Activated B cell treated with CpG ODN at 0.5 μM for 24 hours (primary cell): ENCODE data around the gene RERE. TPM values are rescaled to one million over a fixed set of nuclear protein-coding genes. Genes with fewer than 3 reads are reported as not detected.
A peak's percentile ranks its signal among the peaks of the same experiment; 100 is the strongest.
"Not testable (repeated sequence)": the region's sequence is repeated elsewhere in the genome, so short reads cannot be mapped to it uniquely, and the experiment has no call there.

Source experiments
- ATAC-seq: fragments of 200-7000 bp; cut with Tn5 transposase; one replicate; pipeline ENCODE4 v1.10.0; 2021; ENCODE audit warnings: low read depth, mild to moderate bottlenecking, moderate library complexity
- CTCF ChIA-PET: fragments of 350-600 bp; sonication (Branson Sonifier 250); formaldehyde crosslinking; loops from one replicate; lab custom pipeline; 2021; ENCODE audit warnings: antibody characterized with exemption; lab: Charles Lee
- POLR2A ChIA-PET: fragments of 350-600 bp; sonication (Branson Sonifier 250); formaldehyde crosslinking; loops from one replicate; lab custom pipeline; 2021; ENCODE audit warnings: antibody characterized with exemption; lab: Charles Lee
- DNase-seq: peaks from one replicate; pipeline ENCODE4 v3.0.0; 2022
- H3K27ac Mint-ChIP-seq: one replicate; pipeline ENCODE4 v1.8.0; 2020; ENCODE audit warnings: mixed read lengths
- H3K27me3 Mint-ChIP-seq: one replicate; pipeline ENCODE4 v1.8.0; 2021; ENCODE audit warnings: mixed read lengths
- H3K36me3 Mint-ChIP-seq: one replicate; pipeline ENCODE4 v1.8.0; 2021; ENCODE audit warnings: low read depth, mixed read lengths
- H3K4me1 Mint-ChIP-seq: one replicate; pipeline ENCODE4 v1.8.0; 2021; ENCODE audit warnings: mixed read lengths
- H3K4me3 Mint-ChIP-seq: one replicate; pipeline ENCODE4 v1.8.0; 2020; ENCODE audit warnings: mild to moderate bottlenecking, mixed read lengths
- H3K9me3 Mint-ChIP-seq: one replicate; pipeline ENCODE4 v1.8.0; 2020; ENCODE audit warnings: mixed read lengths
- CTCF ChIP-seq: fragments of 200-600 bp; IDR thresholded peaks from one replicate; pipeline ENCODE4 v1.8.0; 2022; ENCODE audit warnings: antibody characterized with exemption, mild to moderate bottlenecking
- intact Hi-C: fragments of 100-400 bp; cut with micrococcal nuclease; formaldehyde crosslinking; loops from one replicate; pipeline ENCODE4 v1.15.1; 2024
- total RNA-seq: library from RNA; stranded (reverse); gene quantifications from 2 replicates; pipeline ENCODE4 v1.2.3, GENCODE V29; 2022

The RERE gene
- total RNA-seq, 1 donor from 2014 or later: 98.8 TPM

DNA sequence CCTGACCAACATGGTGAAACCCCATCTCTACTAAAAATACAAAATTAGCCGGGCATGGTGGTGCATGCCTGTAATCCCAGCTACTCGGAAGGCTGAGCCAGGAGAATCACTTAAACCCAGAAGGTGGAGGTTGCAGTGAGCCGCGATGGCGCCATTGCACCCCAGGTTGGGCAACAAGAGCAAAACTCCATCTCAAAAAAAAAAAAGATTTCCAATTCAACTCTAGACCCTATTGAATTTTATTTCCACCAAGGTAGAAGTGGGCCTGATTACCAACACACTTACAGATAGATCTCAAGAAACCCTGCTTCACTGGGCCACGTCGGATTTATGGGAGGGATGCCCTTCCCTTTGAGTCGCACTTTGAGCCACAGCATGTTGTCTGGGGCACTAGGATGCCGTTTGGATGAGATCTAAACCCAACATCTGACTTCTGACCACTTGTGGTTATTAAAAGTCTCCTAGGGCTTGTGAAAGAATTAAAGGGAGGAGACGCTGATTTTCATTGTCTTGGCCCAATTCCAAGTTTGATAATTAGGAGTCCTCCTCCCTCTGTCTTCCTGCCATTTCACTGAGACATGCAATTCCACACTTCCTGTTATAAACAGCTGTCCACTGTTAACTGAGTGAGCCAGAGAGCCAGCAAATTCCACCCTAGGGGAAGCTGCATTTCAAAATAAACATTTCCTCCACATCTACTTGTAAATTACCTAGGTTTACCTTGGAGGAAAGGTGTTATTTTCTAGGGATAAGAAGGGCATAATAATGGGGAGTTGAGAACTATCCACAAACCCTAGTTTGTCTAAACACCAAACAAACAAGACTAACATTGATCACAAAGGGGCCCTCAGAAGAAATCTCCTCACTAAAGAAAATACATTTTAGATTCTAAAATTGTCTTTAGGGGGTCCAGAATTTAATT is 5.2 kb upstream of the RERE start:
- Mint-ChIP-seq H3K36me3 (no peaks in the 10 kb centered on the region), H3K4me1 (peaks cover 7% of the 10 kb centered on the region), H3K27ac (no peak overlapping the region), H3K9me3 (no peaks in the 10 kb centered on the region), H3K4me3 (no peak overlapping the region), H3K27me3 (peaks cover 2% of the 10 kb centered on the region)
- intact Hi-C loops: no loop called here
- DNase-seq (no peak), ATAC-seq (no peak)
- ChIA-PET POLR2A (no interaction called here), CTCF (no interaction called here)
- TF ChIP-seq CTCF: no peak

DNA sequence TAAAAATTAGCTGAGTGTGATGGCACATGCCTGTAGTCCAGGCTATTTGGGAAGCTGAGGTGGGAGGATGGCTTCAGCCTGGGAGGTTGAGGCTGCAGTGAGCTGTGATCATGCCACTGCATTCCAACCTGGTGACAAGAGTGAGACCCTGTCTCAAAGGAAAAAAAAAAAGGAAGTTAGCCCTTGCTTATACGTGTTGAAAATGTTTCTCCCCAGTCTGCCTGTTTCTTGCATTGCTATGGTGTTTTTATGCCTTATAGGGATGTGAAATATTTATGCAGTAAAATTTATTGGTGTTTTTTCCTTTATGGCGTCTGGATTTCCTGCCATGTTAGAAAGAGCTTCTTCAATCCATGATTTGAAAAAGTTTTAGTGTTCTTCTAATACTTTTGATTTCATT is 3.6 kb upstream of the RERE start:
- Mint-ChIP-seq H3K27ac (no peak overlapping the region), H3K9me3 (no peaks in the 10 kb centered on the region), H3K4me3 (no peak overlapping the region), H3K4me1 (peaks cover 14% of the 10 kb centered on the region), H3K36me3 (peaks cover 9% of the 10 kb centered on the region), H3K27me3 (peaks cover 2% of the 10 kb centered on the region)
- no peak for TF ChIP-seq CTCF
- ChIA-PET CTCF (interaction anchor here (0.9 to 1.8 kb wide), 3 partner anchors 28 to 431 kb away, joined by 3 to 9 read pairs (median 3); no protein-coding TSS in a partner anchor), POLR2A (no interaction called here)
- ATAC-seq (no peak), DNase-seq (no peak)
- intact Hi-C loops: no loop called here

DNA sequence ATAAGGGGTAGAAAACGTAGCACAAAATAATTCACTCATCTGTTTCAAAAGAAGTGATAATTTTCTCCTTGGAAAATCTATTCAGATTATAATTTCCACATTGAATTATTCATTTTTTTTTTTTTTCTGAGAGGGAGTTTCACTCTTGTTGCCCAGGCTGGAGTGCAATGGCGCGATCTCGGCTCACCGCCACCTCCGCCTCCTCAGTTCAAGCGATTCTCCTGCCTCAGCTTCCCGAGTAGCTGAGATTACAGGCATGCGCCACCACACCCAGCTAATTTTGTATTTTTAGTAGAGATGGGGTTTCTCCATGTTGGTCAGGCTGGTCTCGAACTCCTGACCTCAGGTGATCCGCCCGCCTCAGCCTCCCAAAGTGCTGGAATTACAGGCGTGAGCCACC is 1.3 kb upstream of the RERE start:
- CTCF ChIA-PET, POLR2A ChIA-PET, ATAC-seq, H3K9me3 Mint-ChIP-seq, H3K27me3 Mint-ChIP-seq, DNase-seq, H3K36me3 Mint-ChIP-seq: not testable (repeated sequence)
- intact Hi-C loops: loop anchor here (5.0 kb wide), 2 partner anchors 59 to 116 kb away; partner anchors contain the start of gene ENO1
- Mint-ChIP-seq H3K4me1 (peaks cover 35% of the 10 kb centered on the region), H3K27ac (peak overlapping the region; percentile 95), H3K4me3 (peak overlapping the region; percentile 87)

- Mint-ChIP-seq H3K4me1 (peaks cover 35% of the 10 kb centered on the region), H3K27ac (peak overlapping the region; percentile 95), H3K27me3 (peaks cover 1% of the 10 kb centered on the region), H3K4me3 (peak overlapping the region; percentile 87), H3K9me3 (no peaks in the 10 kb centered on the region), H3K36me3 (peaks cover 9% of the 10 kb centered on the region)
- no peak for DNase-seq
- ATAC-seq: no peak
- intact Hi-C loops: loop anchor here (5.0 kb wide), 2 partner anchors 59 to 116 kb away; partner anchors contain the start of gene ENO1
- ChIA-PET CTCF (no interaction called here), POLR2A (no interaction called here)
- no peak for TF ChIP-seq CTCF
Measured at GRCh38 chr1:8818325-8818775, 910 bp upstream of the RERE start.

DNA sequence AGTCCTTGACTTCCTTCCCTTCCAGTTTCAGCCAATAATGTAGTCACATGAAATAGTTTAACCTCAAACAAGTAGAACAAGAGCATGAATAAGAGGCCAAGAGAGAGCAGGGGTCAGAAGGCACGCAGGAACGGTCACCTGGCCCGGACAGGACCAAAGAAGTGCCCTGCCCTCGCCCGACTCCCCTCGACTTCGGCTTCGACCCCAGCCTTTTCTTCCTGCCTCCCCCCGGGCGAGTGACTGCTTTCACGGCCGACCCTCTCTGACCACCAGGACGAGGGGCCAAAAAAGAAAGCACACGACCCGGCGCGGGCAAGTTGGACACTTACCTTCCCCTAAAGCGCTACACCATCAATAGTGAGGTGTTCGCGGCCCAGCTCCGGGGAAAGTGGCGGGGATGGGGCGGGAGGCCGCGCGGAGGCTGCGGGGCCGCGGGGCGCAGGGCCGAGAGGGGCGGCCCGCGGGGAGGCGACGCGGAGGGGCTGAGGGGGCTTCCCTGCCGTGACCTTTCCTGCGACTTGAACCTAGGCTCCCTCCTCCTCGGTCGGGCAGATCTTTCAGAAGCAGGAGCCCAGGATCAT is 519 bp downstream of the RERE start:
- Mint-ChIP-seq H3K36me3 (peaks cover 9% of the 10 kb centered on the region), H3K27ac (peak overlapping the region; percentile 96), H3K27me3 (no peaks in the 10 kb centered on the region), H3K4me1 (peaks cover 43% of the 10 kb centered on the region), H3K9me3 (no peaks in the 10 kb centered on the region), H3K4me3 (peak overlapping the region; percentile 94)
- CTCF ChIA-PET: no interaction called here
- peak; percentile 15 for ATAC-seq
- no peak for TF ChIP-seq CTCF
- intact Hi-C loops: loop anchor here (1.0 to 5.0 kb wide), 5 partner anchors 32 to 791 kb away; partner anchors contain the start of genes ENO1, ERRFI1 and GPR157
- POLR2A ChIA-PET: interaction anchor here (0.6 to 2.6 kb wide), 20 partner anchors 9 to 855 kb away, joined by 3 to 33 read pairs (median 5); partner anchors contain the start of genes ENO1 and PARK7
- DNase-seq: peak; percentile 35
